OCI-LY1 (cell line): ENCODE measurements around the gene MINDY4.

ENCODE experiments used
- H2AFZ ChIP-seq: fragments of 200-600 bp; sonication (generic), shearing (Covaris generic); 2 replicates; pipeline ENCODE4 v1.6.0; 2014; ENCODE audit warnings: antibody characterized with exemption, mild to moderate bottlenecking, low read length
- H3F3A ChIP-seq: fragments of 200-600 bp; sonication (generic), shearing (Covaris generic); 2 replicates; pipeline ENCODE4 v1.6.0; 2014; ENCODE audit warnings: mild to moderate bottlenecking, antibody characterized with exemption, low read length, moderate library complexity; ENCODE audit not compliant: insufficient read depth
- H3K27ac ChIP-seq: fragments of 200-600 bp; sonication (generic); 2 replicates; pipeline ENCODE4 v1.5.1; 2014; ENCODE audit warnings: low read length, mixed run types, mild to moderate bottlenecking, low read depth; ENCODE audit not compliant: poor library complexity, severe bottlenecking
- H3K27me3 ChIP-seq: fragments of 200-600 bp; sonication (generic); 2 replicates; pipeline ENCODE4 v1.6.0; 2014; ENCODE audit warnings: antibody characterized with exemption, mild to moderate bottlenecking, low read length, moderate library complexity; ENCODE audit not compliant: insufficient read depth
- H3K36me3 ChIP-seq: fragments of 200-600 bp; sonication (generic); 2 replicates; pipeline ENCODE4 v1.6.1; 2014; ENCODE audit warnings: mild to moderate bottlenecking, antibody characterized with exemption, low read length, moderate library complexity, mixed read lengths; ENCODE audit not compliant: insufficient read depth
- H3K4me1 ChIP-seq: fragments of 200-600 bp; sonication (generic); 2 replicates; pipeline ENCODE4 v1.5.1; 2014; ENCODE audit warnings: mild to moderate bottlenecking, low read length, moderate library complexity; ENCODE audit not compliant: insufficient read depth, severe bottlenecking
- H3K4me2 ChIP-seq: fragments of 200-600 bp; sonication (generic), shearing (Covaris generic); 2 replicates; pipeline ENCODE4 v1.6.1; 2014; ENCODE audit warnings: low read length
- H3K4me3 ChIP-seq: fragments of 200-600 bp; sonication (generic); 2 replicates; pipeline ENCODE4 v1.5.1; 2014; ENCODE audit warnings: low read length, low read depth, mild to moderate bottlenecking, mixed read lengths; ENCODE audit not compliant: poor library complexity, severe bottlenecking
- H3K79me2 ChIP-seq: fragments of 200-600 bp; shearing (Covaris generic); 2 replicates; pipeline ENCODE4 v1.6.1; 2016; ENCODE audit warnings: mixed run types, low read length, mixed read lengths; ENCODE audit not compliant: insufficient read depth
- H3K9ac ChIP-seq: fragments of 200-600 bp; sonication (generic), shearing (Covaris generic); 2 replicates; pipeline ENCODE4 v1.6.1; 2014; ENCODE audit warnings: mild to moderate bottlenecking, low read length, mixed read lengths
- H3K9me2 ChIP-seq: fragments of 200-600 bp; sonication (generic), shearing (Covaris generic); 2 replicates; pipeline ENCODE4 v1.6.1; 2014; ENCODE audit warnings: low read depth, mild to moderate bottlenecking, low read length, mixed read lengths
- H3K9me3 ChIP-seq: fragments of 200-600 bp; shearing (Covaris generic); 2 replicates; pipeline ENCODE4 v1.6.1; 2014; ENCODE audit warnings: low read length, mixed read lengths
- H4K20me1 ChIP-seq: fragments of 200-600 bp; sonication (generic), shearing (Covaris generic); 2 replicates; pipeline ENCODE4 v1.6.0; 2016; ENCODE audit warnings: mild to moderate bottlenecking, low read length; ENCODE audit not compliant: insufficient read depth
- EZH2 ChIP-seq: fragments of 200-600 bp; sonication (generic), shearing (Covaris generic); IDR thresholded peaks from 2 replicates; pipeline ENCODE4 v1.8.0; 2017; ENCODE audit warnings: borderline replicate concordance, mixed run types, mild to moderate bottlenecking, antibody characterized with exemption, low read length, moderate library complexity, mixed read lengths
- TF ChIP-seq, protein P1 (sequence below): fragments of 200-600 bp; sonication (generic), shearing (Covaris generic); IDR thresholded peaks from 2 replicates; pipeline ENCODE4 v1.5.1; 2017; ENCODE audit warnings: mild to moderate bottlenecking, antibody characterized with exemption, low read length, moderate library complexity, mixed read lengths

Gene MINDY4

GRCh38 chr7:30836991-30837390, 65.8 kb downstream of the MINDY4 start:
- Histone ChIP-seq H3K9ac (no peak overlapping the region), H3K27ac (no peak overlapping the region), H3K79me2 (no peaks in the 10 kb centered on the region), H3K9me2 (no peaks in the 10 kb centered on the region), H3K4me2 (no peak overlapping the region), H3K27me3 (no peaks in the 10 kb centered on the region; the same call in 1 of the 2 replicates), H3K4me1 (no peaks in the 10 kb centered on the region), H3K36me3 (no peaks in the 10 kb centered on the region), H2AFZ (no peak overlapping the region), H4K20me1 (no peaks in the 10 kb centered on the region), H3F3A (no peaks in the 10 kb centered on the region), H3K9me3 (no peaks in the 10 kb centered on the region; the same call in 1 of the 2 replicates), H3K4me3 (no peak overlapping the region)
- no peak for TF ChIP-seq EZH2
- TF ChIP-seq, protein P1, sequence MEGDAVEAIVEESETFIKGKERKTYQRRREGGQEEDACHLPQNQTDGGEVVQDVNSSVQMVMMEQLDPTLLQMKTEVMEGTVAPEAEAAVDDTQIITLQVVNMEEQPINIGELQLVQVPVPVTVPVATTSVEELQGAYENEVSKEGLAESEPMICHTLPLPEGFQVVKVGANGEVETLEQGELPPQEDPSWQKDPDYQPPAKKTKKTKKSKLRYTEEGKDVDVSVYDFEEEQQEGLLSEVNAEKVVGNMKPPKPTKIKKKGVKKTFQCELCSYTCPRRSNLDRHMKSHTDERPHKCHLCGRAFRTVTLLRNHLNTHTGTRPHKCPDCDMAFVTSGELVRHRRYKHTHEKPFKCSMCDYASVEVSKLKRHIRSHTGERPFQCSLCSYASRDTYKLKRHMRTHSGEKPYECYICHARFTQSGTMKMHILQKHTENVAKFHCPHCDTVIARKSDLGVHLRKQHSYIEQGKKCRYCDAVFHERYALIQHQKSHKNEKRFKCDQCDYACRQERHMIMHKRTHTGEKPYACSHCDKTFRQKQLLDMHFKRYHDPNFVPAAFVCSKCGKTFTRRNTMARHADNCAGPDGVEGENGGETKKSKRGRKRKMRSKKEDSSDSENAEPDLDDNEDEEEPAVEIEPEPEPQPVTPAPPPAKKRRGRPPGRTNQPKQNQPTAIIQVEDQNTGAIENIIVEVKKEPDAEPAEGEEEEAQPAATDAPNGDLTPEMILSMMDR: no peak

GRCh38 chr7:30837581-30837980, 66.4 kb downstream of the MINDY4 start:
- Histone ChIP-seq H2AFZ (no peak overlapping the region), H4K20me1 (no peaks in the 10 kb centered on the region)

GRCh38 chr7:30838008-30838407, 66.8 kb downstream of the MINDY4 start:
- Histone ChIP-seq H3K79me2 (no peaks in the 10 kb centered on the region), H3K4me3 (no peak overlapping the region), H3K27me3 (no peaks in the 10 kb centered on the region; the same call in 1 of the 2 replicates), H2AFZ (no peak overlapping the region), H3K36me3 (no peaks in the 10 kb centered on the region), H4K20me1 (no peaks in the 10 kb centered on the region), H3K4me1 (no peaks in the 10 kb centered on the region), H3K9me3 (no peaks in the 10 kb centered on the region; the same call in 1 of the 2 replicates), H3K9me2 (no peaks in the 10 kb centered on the region), H3K9ac (no peak overlapping the region), H3K4me2 (no peak overlapping the region), H3K27ac (no peak overlapping the region), H3F3A (no peaks in the 10 kb centered on the region)
- TF ChIP-seq, protein P1: no peak
- no peak for TF ChIP-seq EZH2

More at GRCh38 chr7:30837581-30837980, 66.4 kb downstream of the MINDY4 start:
- Histone ChIP-seq H3K79me2 (no peaks in the 10 kb centered on the region), H3K4me3 (no peak overlapping the region), H3K4me1 (no peaks in the 10 kb centered on the region), H3K27me3 (no peaks in the 10 kb centered on the region; the same call in 1 of the 2 replicates), H3K4me2 (no peak overlapping the region), H3K27ac (no peak overlapping the region), H3K9me2 (no peaks in the 10 kb centered on the region), H3K9ac (no peak overlapping the region), H3K9me3 (no peaks in the 10 kb centered on the region; the same call in 1 of the 2 replicates), H3K36me3 (no peaks in the 10 kb centered on the region), H3F3A (no peaks in the 10 kb centered on the region)
- TF ChIP-seq EZH2: no peak
- TF ChIP-seq, protein P1: no peak
